ENCODE measurements around the gene ACAP2. TPM values are rescaled to one million over a fixed set of nuclear protein-coding genes. Genes with fewer than 3 reads are reported as not detected.

The ACAP2 gene
- total RNA-seq, 2 experiments from 2014 or later, result 41.1 to 42.9 TPM

DNA sequence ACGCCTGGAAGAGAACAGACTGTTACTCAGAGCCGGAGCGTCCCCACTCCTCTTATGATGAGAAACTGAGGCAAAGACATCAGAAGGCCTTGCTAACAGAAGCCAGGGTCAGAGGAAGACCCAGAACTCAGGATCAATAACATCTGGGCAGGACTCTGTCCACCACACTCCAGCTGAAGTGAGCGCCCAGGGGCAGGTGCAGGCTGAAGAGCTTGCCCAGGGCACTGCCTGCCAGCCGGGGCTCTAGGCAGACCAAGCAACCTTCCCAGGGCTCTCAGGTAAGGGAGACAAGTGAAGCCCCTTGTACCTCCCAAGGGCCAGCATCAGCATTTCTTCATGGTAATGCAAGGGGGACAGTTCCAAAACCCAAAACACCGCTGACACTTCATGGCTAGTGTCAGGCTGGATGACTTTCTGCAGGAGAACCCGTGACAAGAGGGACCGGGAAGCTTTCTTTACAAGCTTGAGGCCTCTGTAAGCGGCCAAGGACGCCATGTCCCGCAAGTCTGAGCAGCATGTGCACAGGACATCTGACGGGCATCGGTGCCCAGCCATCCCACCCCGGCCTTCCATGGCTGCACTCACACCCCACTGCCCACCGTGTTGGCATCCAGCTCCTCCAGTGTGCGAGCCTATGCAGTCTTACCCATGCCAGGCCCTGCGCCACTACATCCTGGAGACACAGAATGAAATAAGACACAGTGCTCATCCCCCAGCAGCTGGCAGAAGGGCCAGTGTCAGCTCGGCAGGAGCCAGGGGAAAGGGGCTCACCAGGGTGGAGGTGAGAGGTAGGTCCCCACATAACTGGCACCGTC lies 186.0 kb downstream of the ACAP2 start:
- H3K27me3 Mint-ChIP-seq, result no peaks in the 10 kb centered on the region
- H3K9me3 Mint-ChIP-seq, result no peaks in the 10 kb centered on the region
- H3K27ac Mint-ChIP-seq, result no peak overlapping the region
- no peak for DNase-seq
- no peak overlapping the region for H3K4me3 Mint-ChIP-seq
- H3K4me1 Mint-ChIP-seq, result peaks cover 26% of the 10 kb centered on the region
- H3K36me3 Mint-ChIP-seq, result no peaks in the 10 kb centered on the region

- no peaks in the 10 kb centered on the region for H3K9me3 Mint-ChIP-seq
- DNase-seq, result no peak
- H3K36me3 Mint-ChIP-seq, result no peaks in the 10 kb centered on the region
- H3K4me1 Mint-ChIP-seq, result peaks cover 30% of the 10 kb centered on the region
- H3K27me3 Mint-ChIP-seq, result no peaks in the 10 kb centered on the region
- no peak overlapping the region for H3K27ac Mint-ChIP-seq
- H3K4me3 Mint-ChIP-seq, result no peak overlapping the region
These were observed 187.0 kb downstream of the ACAP2 start for GRCh38 chr3:195255571-195256501.

DNA sequence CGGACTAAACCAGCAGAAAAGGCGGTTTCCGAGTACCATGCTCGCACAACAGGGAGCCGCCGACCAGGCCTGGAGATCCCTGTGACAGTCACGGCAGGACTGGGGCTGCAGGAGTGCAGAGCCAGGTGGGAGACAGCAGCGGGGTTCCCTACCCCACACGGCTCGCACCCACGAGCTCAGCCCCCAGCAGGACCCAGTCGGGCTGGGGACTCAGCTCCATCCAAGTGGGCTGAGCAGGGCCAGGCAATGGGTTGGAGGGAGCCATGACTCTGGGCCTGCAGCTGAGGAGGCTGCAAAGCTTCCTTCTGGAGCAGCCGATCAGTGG lies 187.7 kb downstream of the ACAP2 start:
- Mint-ChIP-seq H3K36me3 (no peaks in the 10 kb centered on the region), H3K9me3 (no peaks in the 10 kb centered on the region), H3K4me1 (peaks cover 34% of the 10 kb centered on the region), H3K27ac (no peak overlapping the region), H3K4me3 (no peak overlapping the region), H3K27me3 (no peaks in the 10 kb centered on the region)
- DNase-seq, result no peak

- Mint-ChIP-seq H3K27me3 (no peaks in the 10 kb centered on the region), H3K36me3 (no peaks in the 10 kb centered on the region), H3K9me3 (no peaks in the 10 kb centered on the region), H3K27ac (no peak overlapping the region), H3K4me3 (no peak overlapping the region), H3K4me1 (peaks cover 38% of the 10 kb centered on the region)
- DNase-seq, result no peak
These were observed 188.2 kb downstream of the ACAP2 start for GRCh38 chr3:195254454-195255175.

GRCh38 chr3:195253923-195254432 lies 188.8 kb downstream of the ACAP2 start:
- H3K27ac Mint-ChIP-seq, result no peak overlapping the region
- no peaks in the 10 kb centered on the region for H3K27me3 Mint-ChIP-seq
- no peaks in the 10 kb centered on the region for H3K36me3 Mint-ChIP-seq
- peaks cover 38% of the 10 kb centered on the region for H3K4me1 Mint-ChIP-seq
- DNase-seq, result no peak
- H3K9me3 Mint-ChIP-seq, result no peaks in the 10 kb centered on the region
- H3K4me3 Mint-ChIP-seq, result no peak overlapping the region

- Mint-ChIP-seq H3K4me1 (peaks cover 28% of the 10 kb centered on the region), H3K4me3 (no peak overlapping the region), H3K9me3 (no peaks in the 10 kb centered on the region), H3K27me3 (no peaks in the 10 kb centered on the region), H3K27ac (peak overlapping the region; percentile 51), H3K36me3 (peaks cover 6% of the 10 kb centered on the region)
- DNase-seq, result no peak
These were observed 191.3 kb downstream of the ACAP2 start for GRCh38 chr3:195251336-195252065.

GRCh38 chr3:195250473-195251251 lies 192.2 kb downstream of the ACAP2 start:
- Mint-ChIP-seq H3K9me3 (no peaks in the 10 kb centered on the region), H3K4me3 (no peak overlapping the region)

GRCh38 chr3:195249858-195250464 lies 192.9 kb downstream of the ACAP2 start:
- no peak for DNase-seq
- no peak overlapping the region for H3K27ac Mint-ChIP-seq
- H3K4me3 Mint-ChIP-seq, result no peak overlapping the region

More at GRCh38 chr3:195250473-195251251, 192.2 kb downstream of the ACAP2 start:
- H3K4me1 Mint-ChIP-seq, result peaks cover 28% of the 10 kb centered on the region
- no peaks in the 10 kb centered on the region for H3K27me3 Mint-ChIP-seq
- no peak for DNase-seq
- H3K36me3 Mint-ChIP-seq, result peaks cover 12% of the 10 kb centered on the region
- H3K27ac Mint-ChIP-seq, result peak overlapping the region; percentile 15

GRCh38 chr3:195249057-195249770 lies 193.6 kb downstream of the ACAP2 start:
- H3K36me3 Mint-ChIP-seq, result peaks cover 13% of the 10 kb centered on the region
- no peak overlapping the region for H3K27ac Mint-ChIP-seq
- no peak overlapping the region for H3K4me3 Mint-ChIP-seq
- no peak for DNase-seq
- H3K27me3 Mint-ChIP-seq, result no peaks in the 10 kb centered on the region
- H3K9me3 Mint-ChIP-seq, result no peaks in the 10 kb centered on the region
- H3K4me1 Mint-ChIP-seq, result peaks cover 28% of the 10 kb centered on the region

More at GRCh38 chr3:195249858-195250464, 192.9 kb downstream of the ACAP2 start:
- Mint-ChIP-seq H3K27me3 (no peaks in the 10 kb centered on the region), H3K9me3 (no peaks in the 10 kb centered on the region), H3K4me1 (peaks cover 28% of the 10 kb centered on the region), H3K36me3 (peaks cover 13% of the 10 kb centered on the region)

- H3K4me1 Mint-ChIP-seq, result peaks cover 31% of the 10 kb centered on the region
- H3K9me3 Mint-ChIP-seq, result no peaks in the 10 kb centered on the region
- H3K36me3 Mint-ChIP-seq, result peaks cover 13% of the 10 kb centered on the region
- no peak overlapping the region for H3K27ac Mint-ChIP-seq
- H3K27me3 Mint-ChIP-seq, result no peaks in the 10 kb centered on the region
- no peak for DNase-seq
- no peak overlapping the region for H3K4me3 Mint-ChIP-seq
These were observed 194.5 kb downstream of the ACAP2 start for GRCh38 chr3:195248281-195248680.

GRCh38 chr3:195247863-195248189 lies 195.0 kb downstream of the ACAP2 start:
- H3K27ac Mint-ChIP-seq, result no peak overlapping the region
- no peaks in the 10 kb centered on the region for H3K27me3 Mint-ChIP-seq
- no peak for DNase-seq
- no peak overlapping the region for H3K4me3 Mint-ChIP-seq
- peaks cover 31% of the 10 kb centered on the region for H3K4me1 Mint-ChIP-seq
- peaks cover 13% of the 10 kb centered on the region for H3K36me3 Mint-ChIP-seq
- no peaks in the 10 kb centered on the region for H3K9me3 Mint-ChIP-seq

DNA sequence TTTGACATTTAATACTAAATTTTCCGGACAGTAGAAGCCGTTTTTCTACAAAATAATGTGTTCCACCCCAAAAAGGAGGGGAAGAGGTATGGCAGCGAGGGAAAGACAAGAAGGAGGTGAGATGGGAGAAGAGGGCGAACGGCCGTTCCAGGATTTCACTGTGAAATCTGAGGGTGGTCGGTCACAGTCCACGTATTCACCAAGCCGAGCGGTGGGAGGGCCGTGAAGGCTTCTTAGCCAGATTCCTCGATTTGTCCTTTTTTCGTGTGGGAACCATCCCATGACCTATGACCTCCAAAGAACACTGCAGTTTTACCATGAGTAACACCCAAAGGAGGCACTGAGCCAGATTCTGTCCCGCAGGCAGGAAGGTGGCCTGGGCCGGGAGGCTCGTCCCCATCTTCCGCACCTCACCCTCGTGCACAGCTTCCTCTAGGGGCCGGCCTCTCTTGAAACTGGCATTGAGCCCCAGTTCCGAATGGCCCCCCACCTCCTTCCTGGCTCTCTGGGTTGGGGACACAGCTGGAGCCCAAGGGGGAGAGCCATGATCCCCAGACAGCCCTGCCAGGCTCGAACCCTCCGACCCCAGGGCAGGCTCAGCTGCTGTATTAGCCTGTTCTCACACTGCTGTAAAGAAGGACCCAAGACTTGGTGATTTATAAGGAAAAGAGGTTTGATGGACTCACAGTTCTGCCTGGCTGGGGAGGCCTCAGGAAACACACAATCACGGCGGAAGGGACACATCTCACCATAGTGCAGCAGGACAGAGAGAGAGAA lies 195.5 kb downstream of the ACAP2 start:
- no peak for DNase-seq
- Mint-ChIP-seq H3K36me3 (peaks cover 13% of the 10 kb centered on the region), H3K27ac (no peak overlapping the region), H3K27me3 (no peaks in the 10 kb centered on the region), H3K9me3 (no peaks in the 10 kb centered on the region), H3K4me1 (peaks cover 26% of the 10 kb centered on the region), H3K4me3 (no peak overlapping the region)

Data from activated naive CD8-positive, alpha-beta T cell treated with anti-CD3 and anti-CD28 coated beads for 36 hours (primary cell).